HepG2 (cell line): ENCODE measurements around the gene SURF1. TPM values are rescaled to one million over a fixed set of nuclear protein-coding genes. Genes with fewer than 3 reads are reported as not detected.
A peak's percentile ranks its signal among the peaks of the same experiment; 100 is the strongest.

Experiments
- CEBPG ChIP-seq: IDR thresholded peaks from 2 replicates; pipeline ENCODE4 v1.6.1; 2016
- FOXA1 ChIP-seq, 2 experiments: fragments of 450-650 bp in 1 of 2; sonication (generic) in 1 of 2; formaldehyde crosslinking in 1 of 2; IDR thresholded peaks; 2 replicates each; pipeline versions ENCODE4 v1.4.0 to v1.6.1; 2016 to 2020; ENCODE audit warnings: missing genetic modification reagents in 1 of 2
- FOXK1 ChIP-seq: sonication (generic); formaldehyde crosslinking; IDR thresholded peaks from 2 replicates; pipeline ENCODE4 v1.4.0; 2020; ENCODE audit warnings: low read depth, missing genetic modification reagents, borderline replicate concordance
- GATAD1 ChIP-seq: IDR thresholded peaks from 2 replicates; pipeline ENCODE4 v1.6.1; 2016; ENCODE audit warnings: missing genetic modification reagents, missing compliant biosample characterization
- GLI4 ChIP-seq: sonication (generic); formaldehyde crosslinking; IDR thresholded peaks from 2 replicates; pipeline ENCODE4 v1.5.1; 2020; ENCODE audit warnings: missing genetic modification reagents, mild to moderate bottlenecking, moderate library complexity, borderline replicate concordance
- HNRNPL ChIP-seq: fragments of 200-400 bp; formaldehyde crosslinking; IDR thresholded peaks from 2 replicates; pipeline ENCODE4 v1.6.1; 2017; ENCODE audit warnings: mild to moderate bottlenecking, low read depth, low read length
- KDM6A ChIP-seq: IDR thresholded peaks from 2 replicates; pipeline ENCODE4 v1.6.1; 2016; ENCODE audit warnings: low read depth
- LCORL ChIP-seq, 2 experiments: fragments of 450-650 bp in 1 of 2; sonication (generic) in 1 of 2; formaldehyde crosslinking in 1 of 2; IDR thresholded peaks; 2 replicates each; pipeline versions ENCODE4 v1.5.0 to v1.6.1; 2017 to 2020; ENCODE audit warnings: antibody characterized with exemption in 1 of 2, missing genetic modification reagents in 1 of 2
- MTA1 ChIP-seq: sonication (generic); formaldehyde crosslinking; IDR thresholded peaks from 2 replicates; pipeline ENCODE4 v1.4.0; 2020; ENCODE audit warnings: missing genetic modification reagents, mild to moderate bottlenecking, borderline replicate concordance
- NCOA1 ChIP-seq: sonication (generic); formaldehyde crosslinking; IDR thresholded peaks from 2 replicates; pipeline ENCODE4 v1.9.0; 2021; ENCODE audit warnings: missing genetic modification reagents
- SOX6 ChIP-seq, 2 experiments: fragments of 450-650 bp in 1 of 2; sonication (generic) in 1 of 2; formaldehyde crosslinking in 1 of 2; IDR thresholded peaks; 2 replicates each; pipeline versions ENCODE4 v1.4.0 to v1.6.1; 2017 to 2020; ENCODE audit warnings: antibody characterized with exemption in 1 of 2, mild to moderate bottlenecking in 1 of 2, missing genetic modification reagents in 1 of 2
- SP4 ChIP-seq: sonication (generic); formaldehyde crosslinking; IDR thresholded peaks from 2 replicates; pipeline ENCODE4 v1.8.1; 2023; ENCODE audit warnings: mild to moderate bottlenecking, missing genetic modification reagents
- TERF1 ChIP-seq: sonication (generic); formaldehyde crosslinking; IDR thresholded peaks from 2 replicates; pipeline ENCODE4 v1.8.0; 2022; ENCODE audit warnings: mild to moderate bottlenecking, missing genetic modification reagents, moderate library complexity
- UBTF ChIP-seq: sonication (generic); formaldehyde crosslinking; IDR thresholded peaks from 2 replicates; pipeline ENCODE4 v1.4.0; 2020; ENCODE audit warnings: mild to moderate bottlenecking, missing genetic modification reagents
- ZBTB7A ChIP-seq: sonication (generic); formaldehyde crosslinking; IDR thresholded peaks from 2 replicates; pipeline ENCODE4 v1.8.0; 2022; ENCODE audit warnings: mild to moderate bottlenecking, missing genetic modification reagents
- ZNF496 ChIP-seq: sonication (generic); formaldehyde crosslinking; IDR thresholded peaks from 2 replicates; pipeline ENCODE4 v1.8.1; 2023; ENCODE audit warnings: mild to moderate bottlenecking, moderate library complexity, missing genetic modification reagents; ENCODE audit not compliant: insufficient replicate concordance
- ZUFSP ChIP-seq: sonication (generic); formaldehyde crosslinking; IDR thresholded peaks from 2 replicates; pipeline ENCODE4 v1.9.0; 2021; ENCODE audit warnings: missing genetic modification reagents, mild to moderate bottlenecking, borderline replicate concordance
- polyA plus RNA-seq, 8 experiments: library from polyadenylated mRNA; depleted of rRNA in 3 of 8; stranded (reverse) in 7 of 8; unstranded in 1 of 8; fragments of >200 nt; fragmentation: Illumina TruSeq in 4 of 8; extraction: Trizol in 4 of 8; gene quantifications; 2 replicates each; pipeline versions ENCODE4 v1.2.1 to v1.2.3, GENCODE V29; 2011 to 2016; ENCODE audit warnings: low read depth in 4 of 8, missing spikeins in 1 of 8, mixed read lengths in 1 of 8; ENCODE audit not compliant: insufficient read depth in 1 of 8
- total RNA-seq, 5 experiments: library from RNA; depleted of rRNA; stranded (reverse); fragments of >200 nt; fragmentation: Illumina TruSeq; extraction: Trizol; gene quantifications; 2 replicates each; pipeline ENCODE4 v1.2.3, GENCODE V29; 2016; ENCODE audit warnings: low read depth in 1 of 5
- TF ChIP-seq, protein P1 (sequence below): sonication (generic); formaldehyde crosslinking; IDR thresholded peaks from 2 replicates; pipeline ENCODE4 v1.5.0; 2020; ENCODE audit warnings: mild to moderate bottlenecking, missing genetic modification reagents, moderate library complexity
- TF ChIP-seq, protein P2 (sequence below): sonication (generic); formaldehyde crosslinking; IDR thresholded peaks from 2 replicates; pipeline ENCODE4 v1.5.1; 2020; ENCODE audit warnings: mild to moderate bottlenecking, missing genetic modification reagents, moderate library complexity

Gene SURF1
- total and polyA plus RNA-seq, 2 of the 13 experiments (the other 11 are each of a cell fraction or from before 2014, with no cell fraction given) = 17.8 to 40.7 TPM

DNA sequence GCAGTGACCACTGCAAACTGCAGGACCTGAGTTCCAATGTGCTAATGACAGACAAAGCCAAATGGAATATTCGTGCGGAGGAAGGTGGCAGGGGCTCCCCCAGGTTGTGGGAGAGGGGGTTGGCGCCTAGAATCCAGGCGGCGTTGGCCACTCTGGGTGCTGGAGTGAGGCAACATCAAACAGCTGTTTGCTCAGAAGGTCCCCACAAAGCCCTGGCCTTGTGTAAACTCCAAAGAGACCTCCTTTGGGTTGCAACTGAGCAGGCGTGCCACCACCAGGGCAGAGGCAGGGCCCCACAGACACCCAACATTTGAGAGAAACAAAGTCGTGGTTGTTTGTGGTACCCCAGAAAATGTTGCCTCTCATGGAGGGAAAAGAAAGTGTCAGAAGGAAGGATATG lies 34.4 kb upstream of the SURF1 start (continued):
- TF ChIP-seq TERF1 (CRISPR knock-in tag) (no peak), FOXK1 (no peak), HNRNPL (0 out of 2 replicates have a peak, but pooled peaks have one; percentile 16), NCOA1 (no peak), ZBTB7A (CRISPR knock-in tag) (no peak), CEBPG (peak; percentile 72; the same call in 1 of the 2 replicates), ZNF496 (CRISPR knock-in tag) (no peak), KDM6A (CRISPR knock-in tag) (no peak), GATAD1 (CRISPR knock-in tag) (no peak), MTA1 (CRISPR knock-in tag) (peak; percentile 41; the same call in 1 of the 2 replicates), ZUFSP (CRISPR knock-in tag) (no peak), LCORL (IDR thresholded peaks at IDR 0.05) (no peak), LCORL (CRISPR knock-in tag; IDR thresholded peaks at IDR 0.05) (0 out of 2 replicates have a peak, but pooled peaks have one; percentile 29), SOX6 (IDR thresholded peaks at IDR 0.05) (no peak), SOX6 (CRISPR knock-in tag; IDR thresholded peaks at IDR 0.05) (peak; percentile 17; the same call in 1 of the 2 replicates), SP4 (CRISPR knock-in tag) (0 out of 2 replicates have a peak, but pooled peaks have one; percentile 23), GLI4 (CRISPR knock-in tag) (no peak), FOXA1 (IDR thresholded peaks at IDR 0.05) (no peak), FOXA1 (CRISPR knock-in tag; IDR thresholded peaks at IDR 0.05) (peak; percentile 45; the same call in 1 of the 2 replicates), UBTF (CRISPR knock-in tag) (no peak)
- TF ChIP-seq, protein P1, sequence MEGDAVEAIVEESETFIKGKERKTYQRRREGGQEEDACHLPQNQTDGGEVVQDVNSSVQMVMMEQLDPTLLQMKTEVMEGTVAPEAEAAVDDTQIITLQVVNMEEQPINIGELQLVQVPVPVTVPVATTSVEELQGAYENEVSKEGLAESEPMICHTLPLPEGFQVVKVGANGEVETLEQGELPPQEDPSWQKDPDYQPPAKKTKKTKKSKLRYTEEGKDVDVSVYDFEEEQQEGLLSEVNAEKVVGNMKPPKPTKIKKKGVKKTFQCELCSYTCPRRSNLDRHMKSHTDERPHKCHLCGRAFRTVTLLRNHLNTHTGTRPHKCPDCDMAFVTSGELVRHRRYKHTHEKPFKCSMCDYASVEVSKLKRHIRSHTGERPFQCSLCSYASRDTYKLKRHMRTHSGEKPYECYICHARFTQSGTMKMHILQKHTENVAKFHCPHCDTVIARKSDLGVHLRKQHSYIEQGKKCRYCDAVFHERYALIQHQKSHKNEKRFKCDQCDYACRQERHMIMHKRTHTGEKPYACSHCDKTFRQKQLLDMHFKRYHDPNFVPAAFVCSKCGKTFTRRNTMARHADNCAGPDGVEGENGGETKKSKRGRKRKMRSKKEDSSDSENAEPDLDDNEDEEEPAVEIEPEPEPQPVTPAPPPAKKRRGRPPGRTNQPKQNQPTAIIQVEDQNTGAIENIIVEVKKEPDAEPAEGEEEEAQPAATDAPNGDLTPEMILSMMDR (CRISPR knock-in tag) = peak; percentile 36
- TF ChIP-seq, protein P2, sequence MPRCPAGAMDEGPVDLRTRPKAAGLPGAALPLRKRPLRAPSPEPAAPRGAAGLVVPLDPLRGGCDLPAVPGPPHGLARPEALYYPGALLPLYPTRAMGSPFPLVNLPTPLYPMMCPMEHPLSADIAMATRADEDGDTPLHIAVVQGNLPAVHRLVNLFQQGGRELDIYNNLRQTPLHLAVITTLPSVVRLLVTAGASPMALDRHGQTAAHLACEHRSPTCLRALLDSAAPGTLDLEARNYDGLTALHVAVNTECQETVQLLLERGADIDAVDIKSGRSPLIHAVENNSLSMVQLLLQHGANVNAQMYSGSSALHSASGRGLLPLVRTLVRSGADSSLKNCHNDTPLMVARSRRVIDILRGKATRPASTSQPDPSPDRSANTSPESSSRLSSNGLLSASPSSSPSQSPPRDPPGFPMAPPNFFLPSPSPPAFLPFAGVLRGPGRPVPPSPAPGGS (CRISPR knock-in tag) = no peak
